Body of pancreas (tissue), 4 donors: Measurements from ENCODE around the gene IFT88. TPM values are rescaled to one million over a fixed set of nuclear protein-coding genes. Genes with fewer than 3 reads are reported as not detected.

Experiments used
- ATAC-seq: fragments of 150-250 bp; one replicate; pipeline ENCODE4 v1.9.1; 2016
- DNase-seq, 4 donors: peaks; one replicate each; pipeline ENCODE4 v3.0.0-alpha.2; 2019
- H3K27ac ChIP-seq, 4 donors: fragments of 200-600 bp; sonication (generic); 1 replicate in 3 of 4; 2 replicates in 1 of 4; pipeline versions ENCODE4 v1.5.1 to v1.6.1; 2016 to 2019; ENCODE audit warnings: mild to moderate bottlenecking in 1 of 4, mixed read lengths in 1 of 4, moderate library complexity in 1 of 4
- H3K27me3 ChIP-seq, 2 donors: fragments of 200-600 bp; sonication (generic); one replicate each; pipeline ENCODE4 v1.6.0; 2016; ENCODE audit warnings: mild to moderate bottlenecking in 1 of 2
- H3K36me3 ChIP-seq, 2 donors: fragments of 200-600 bp; sonication (generic); replicated peaks in 1 of 2; 2 replicates each; pipeline ENCODE4 v1.5.1; 2016; ENCODE audit warnings: low read depth in 2 of 2; ENCODE audit not compliant: insufficient read depth in 1 of 2
- H3K4me1 ChIP-seq: fragments of 200-600 bp; sonication (generic); one replicate; pipeline ENCODE4 v1.6.0; 2016
- H3K4me3 ChIP-seq, 2 donors: fragments of 200-600 bp; sonication (generic); 1 replicate in 1 of 2; 2 replicates in 1 of 2; pipeline ENCODE4 v1.5.1; 2016 to 2019
- H3K9me3 ChIP-seq, 3 donors: fragments of 200-600 bp; sonication (generic); 1 replicate in 2 of 3; 2 replicates in 1 of 3; pipeline ENCODE4 v1.5.1; 2016
- CTCF ChIP-seq, 7 experiments: fragments of 450-650 bp in 4 of 7; fragments of 200-600 bp in 3 of 7; sonication (generic) in 3 of 7; IDR thresholded peaks; one replicate each; pipeline ENCODE4 v1.5.1; 2016 to 2019; ENCODE audit warnings: antibody characterized with exemption in 7 of 7
- POLR2A ChIP-seq, 3 donors: fragments of 450-650 bp; IDR thresholded peaks; one replicate each; pipeline ENCODE4 v1.6.1; 2016; ENCODE audit warnings: antibody characterized with exemption in 3 of 3, mild to moderate bottlenecking in 2 of 3
- WGBS, 2 donors: methylation state at CpG; one replicate each; pipeline ENCODE4 v1.1.5; 2017; 5-methylcytosine and 5-hydroxymethylcytosine counted together
- intact Hi-C: fragments of 100-400 bp; cut with DNase I; formaldehyde crosslinking; loops from one replicate; pipeline ENCODE4 v1.15.1; 2023
- total RNA-seq, 2 donors: library from RNA; depleted of rRNA; stranded (reverse); fragments of >200 nt; gene quantifications; one replicate each; pipeline ENCODE4 v1.1.0, GENCODE V29; 2016

IFT88 gene
- total RNA-seq, 2 donors from 2014 or later: 9.6 to 16.5 TPM

DNA sequence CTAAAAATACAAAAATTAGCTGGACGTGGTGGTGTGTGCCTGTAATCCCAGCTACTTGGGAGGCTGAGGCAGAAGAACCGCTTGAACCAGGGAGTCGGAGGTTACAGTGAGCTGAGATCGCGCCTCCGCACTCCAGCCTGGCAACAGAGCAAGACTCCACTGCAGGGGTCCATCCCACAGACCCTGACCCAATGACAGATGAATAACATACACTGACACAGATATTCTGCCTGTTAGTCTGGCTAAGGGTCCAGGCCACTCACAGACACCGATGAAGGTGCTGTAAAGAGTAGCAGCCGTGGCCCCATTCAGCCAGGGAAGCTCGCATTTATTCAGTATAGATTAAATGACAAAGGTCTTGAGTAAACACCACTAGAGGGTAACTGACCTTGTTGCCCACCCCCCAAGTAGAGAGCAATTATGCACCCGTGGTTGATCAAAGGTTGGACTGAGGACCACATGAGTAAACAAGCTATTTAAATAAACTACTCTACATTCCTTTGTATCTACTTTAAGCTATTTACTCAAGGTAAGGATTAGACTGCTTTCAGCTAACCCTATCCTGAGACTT is 32.8 kb upstream of the IFT88 start:
- TF ChIP-seq POLR2A (IDR thresholded peaks at IDR 0.05) (no peak), CTCF (IDR thresholded peaks at IDR 0.05) (no peak)
- intact Hi-C loops: no loop called here
- Histone ChIP-seq H3K9me3 (peaks cover 0 to 4% (median 0%) of the 10 kb centered on the region in 3 donors), H3K36me3 (no peaks in the 10 kb centered on the region), H3K27me3 (no peaks in the 10 kb centered on the region), H3K27ac (no peak overlapping the region), H3K4me1 (no peaks in the 10 kb centered on the region), H3K4me3 (no peak overlapping the region)
- DNase-seq: no peak
- no peak for ATAC-seq
- 75 to 81% methylated on average over 8 to 10 of the region's 10 CpGs for WGBS, 2 donors

DNA sequence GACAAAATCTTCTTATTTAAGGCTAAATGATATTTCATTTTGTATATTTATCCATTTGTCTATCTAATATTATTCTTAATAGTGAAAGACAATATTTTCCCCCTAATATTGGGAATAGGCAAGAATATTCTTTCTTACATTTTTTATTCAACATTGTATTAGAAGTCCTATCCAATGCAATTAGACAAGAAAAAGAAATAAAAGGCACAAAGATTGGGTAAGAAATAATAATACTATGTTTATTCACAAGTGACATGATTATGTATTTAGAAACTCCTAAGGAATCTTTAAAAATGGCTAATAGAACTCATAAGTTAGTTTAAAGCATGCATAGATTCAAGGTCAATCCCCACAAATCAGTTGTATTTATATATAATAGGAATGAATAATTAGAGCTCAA is 30.0 kb upstream of the IFT88 start:
- intact Hi-C loops: no loop called here
- Histone ChIP-seq H3K4me3 (no peak overlapping the region), H3K9me3 (peaks cover 0 to 4% (median 0%) of the 10 kb centered on the region in 3 donors), H3K4me1 (no peaks in the 10 kb centered on the region), H3K27me3 (no peaks in the 10 kb centered on the region), H3K36me3 (no peaks in the 10 kb centered on the region), H3K27ac (no peak overlapping the region)
- ATAC-seq (no peak), DNase-seq (no peak)
- TF ChIP-seq CTCF (IDR thresholded peaks at IDR 0.05): no peak
- no peak for TF ChIP-seq POLR2A (IDR thresholded peaks at IDR 0.05)

DNA sequence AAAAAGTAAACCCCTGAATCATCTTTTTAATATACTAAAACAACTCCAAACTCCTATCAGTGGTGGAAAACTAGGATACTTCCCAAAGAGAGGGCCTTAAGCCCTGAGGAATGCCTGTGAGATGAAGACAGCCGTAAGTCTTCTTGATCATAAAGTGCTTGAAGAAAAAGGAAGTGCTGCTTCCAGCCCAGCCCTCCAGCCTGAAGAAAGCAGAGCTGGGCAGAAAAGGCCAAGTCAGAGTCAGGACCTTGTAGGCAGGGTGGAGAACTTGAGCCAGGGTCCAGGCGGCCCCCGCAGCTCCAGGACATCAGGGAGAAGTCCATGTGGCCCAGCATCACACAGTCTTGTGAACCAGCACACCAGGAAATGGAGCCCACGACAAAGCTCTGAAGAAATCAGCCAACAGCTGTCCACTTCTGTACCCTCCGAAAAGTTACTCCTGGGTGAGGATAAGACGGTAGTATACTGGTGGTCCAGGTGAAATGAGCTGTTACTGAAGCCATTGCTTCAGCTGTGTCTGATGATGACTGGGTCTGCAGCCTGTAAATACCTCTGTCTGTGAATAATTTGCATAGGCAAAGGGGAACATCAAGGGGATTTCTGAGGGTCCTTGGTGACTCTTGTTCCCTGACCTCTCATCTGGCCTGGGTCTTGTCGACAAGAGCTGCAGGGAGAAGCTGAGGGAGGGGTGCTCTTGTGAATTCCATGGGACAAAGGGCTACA is 22.6 kb upstream of the IFT88 start:
- 78 to 85% methylated on average over 7 of the region's 7 CpGs for WGBS, 2 donors
- no peak for DNase-seq
- Histone ChIP-seq H3K4me3 (no peak overlapping the region), H3K4me1 (no peaks in the 10 kb centered on the region), H3K27me3 (no peaks in the 10 kb centered on the region), H3K27ac (no peak overlapping the region), H3K36me3 (no peaks in the 10 kb centered on the region), H3K9me3 (no peaks in the 10 kb centered on the region)
- ATAC-seq: no peak
- intact Hi-C loops: no loop called here
- TF ChIP-seq CTCF (IDR thresholded peaks at IDR 0.05) (no peak), POLR2A (IDR thresholded peaks at IDR 0.05) (no peak)

GRCh38 chr13:20546556-20546955 is 20.4 kb upstream of the IFT88 start:
- no peak overlapping the region for H3K27ac ChIP-seq
- WGBS, 2 donors: 81 to 93% methylated on average over 1 of the region's 1 CpG
- ATAC-seq: no peak

More at GRCh38 chr13:20546556-20546955, 20.4 kb upstream of the IFT88 start:
- Histone ChIP-seq H3K9me3 (no peaks in the 10 kb centered on the region), H3K4me1 (no peaks in the 10 kb centered on the region), H3K27me3 (no peaks in the 10 kb centered on the region), H3K4me3 (no peak overlapping the region), H3K36me3 (no peaks in the 10 kb centered on the region)
- TF ChIP-seq POLR2A (IDR thresholded peaks at IDR 0.05): no peak
- no peak for TF ChIP-seq CTCF (IDR thresholded peaks at IDR 0.05)
- DNase-seq: no peak
- intact Hi-C loops: no loop called here
